Hematopoietic multipotent progenitor cell treated with erythropoietin and hydrocortisone succinate and interleukin-3 and kit ligand, for 6 days (in vitro differentiated cells): ENCODE measurements around the gene MSMP.

Experiments
- DNase-seq: peaks from one replicate; pipeline ENCODE4 v3.0.0-alpha.2; 2015

MSMP gene

DNA sequence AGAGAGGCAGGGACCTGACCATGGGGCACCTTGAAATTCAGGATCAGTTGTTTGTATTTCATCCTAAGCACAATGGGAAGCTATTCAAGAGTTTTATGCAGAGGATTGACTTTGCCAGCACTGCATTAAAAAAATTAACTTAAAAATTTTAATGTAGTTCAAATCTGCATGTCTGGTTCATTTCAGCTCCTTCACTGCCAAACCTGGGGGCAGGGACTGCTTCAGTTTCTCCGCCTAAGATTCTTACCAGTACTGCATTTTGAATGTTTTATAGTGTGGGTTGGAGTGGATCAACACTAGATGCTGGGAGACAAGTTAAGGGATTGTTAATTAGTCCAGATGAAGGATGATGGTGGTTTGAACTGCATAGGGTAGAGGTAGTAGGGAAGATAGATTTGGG, 15.7 kb upstream of the MSMP start:
- DNase-seq, result no peak

- DNase-seq, result no peak
Observed at GRCh38 chr9:35767458-35767857, 13.4 kb upstream of the MSMP start.

DNA sequence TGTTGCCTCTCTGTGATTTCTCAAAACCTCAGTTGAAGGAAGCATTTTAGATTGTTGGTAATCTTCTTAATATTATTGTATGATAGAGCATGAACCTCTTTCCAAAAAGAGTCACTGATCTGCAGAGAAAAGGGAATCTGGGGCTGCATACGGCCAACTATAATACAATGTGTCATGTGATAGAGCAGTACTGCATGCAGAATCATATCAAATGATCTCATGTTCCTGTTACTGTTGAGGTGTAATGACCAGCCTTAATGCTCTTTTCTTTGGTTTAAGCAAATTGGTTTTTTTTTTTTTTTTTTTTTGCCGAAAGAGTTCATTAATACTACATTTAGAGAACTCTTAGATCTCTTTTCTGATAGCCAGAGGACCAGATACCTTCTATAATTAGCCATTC, 12.9 kb upstream of the MSMP start:
- DNase-seq, result no peak

DNA sequence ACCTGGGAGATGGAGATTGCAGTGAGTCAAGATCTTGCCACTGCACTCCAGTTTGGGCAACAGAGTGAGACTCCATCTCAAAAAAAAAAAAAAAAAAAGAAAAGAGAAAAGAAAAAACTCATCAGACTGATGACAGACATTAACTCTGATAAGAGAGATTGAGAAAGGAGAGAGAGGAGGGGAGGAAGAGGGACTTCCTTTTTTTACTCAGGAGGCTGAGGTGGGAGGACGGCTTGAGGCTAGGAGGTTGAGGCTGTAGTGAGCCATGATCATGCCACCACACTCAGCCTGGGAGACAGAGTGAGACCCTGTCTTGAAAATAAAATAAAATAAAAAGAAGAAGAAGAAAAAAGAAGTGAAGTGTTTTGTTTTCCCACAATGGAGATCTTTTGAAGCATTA, 9.7 kb upstream of the MSMP start:
- DNase-seq, result no peak

- DNase-seq, result no peak
Observed at GRCh38 chr9:35763181-35763580, 9.1 kb upstream of the MSMP start.

DNA sequence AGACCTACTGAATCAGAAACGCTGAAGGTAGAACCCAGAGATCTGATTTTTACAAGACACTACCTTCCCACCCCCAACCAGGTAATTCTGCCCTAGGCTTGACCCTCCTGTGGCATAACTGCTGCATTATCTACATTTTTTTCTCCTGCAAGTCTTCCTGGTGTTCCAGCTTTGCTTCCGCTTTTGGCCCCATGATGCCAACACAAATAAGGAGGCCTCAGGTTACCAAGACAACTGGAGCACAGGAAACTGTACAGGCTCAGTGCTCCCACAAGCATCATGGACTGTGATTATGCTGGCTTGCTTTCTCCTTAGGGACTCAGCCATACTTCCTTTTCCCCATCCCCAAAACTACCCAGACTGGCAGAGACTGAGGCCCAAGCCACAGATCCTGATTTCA, 6.6 kb upstream of the MSMP start:
- DNase-seq, result no peak

DNA sequence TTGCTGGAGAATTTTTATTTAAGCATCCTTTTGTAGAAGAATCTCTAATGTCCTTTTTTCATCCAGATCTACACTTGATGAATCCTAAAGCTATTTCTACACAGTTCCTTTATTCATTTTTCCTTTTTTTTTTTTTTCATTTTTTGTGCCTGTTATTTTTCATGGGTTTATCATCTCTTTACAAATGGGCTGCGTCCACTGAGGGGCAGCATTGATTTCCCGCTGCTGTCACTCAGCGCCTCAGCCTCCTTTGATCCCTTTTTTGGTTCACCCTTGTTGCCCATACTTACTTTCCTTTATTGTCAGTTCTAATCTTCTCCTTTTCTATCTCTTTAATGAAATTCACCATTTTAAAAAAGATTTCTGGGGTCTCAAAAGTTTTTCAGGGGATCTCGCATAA, 5.7 kb upstream of the MSMP start:
- no peak for DNase-seq

DNA sequence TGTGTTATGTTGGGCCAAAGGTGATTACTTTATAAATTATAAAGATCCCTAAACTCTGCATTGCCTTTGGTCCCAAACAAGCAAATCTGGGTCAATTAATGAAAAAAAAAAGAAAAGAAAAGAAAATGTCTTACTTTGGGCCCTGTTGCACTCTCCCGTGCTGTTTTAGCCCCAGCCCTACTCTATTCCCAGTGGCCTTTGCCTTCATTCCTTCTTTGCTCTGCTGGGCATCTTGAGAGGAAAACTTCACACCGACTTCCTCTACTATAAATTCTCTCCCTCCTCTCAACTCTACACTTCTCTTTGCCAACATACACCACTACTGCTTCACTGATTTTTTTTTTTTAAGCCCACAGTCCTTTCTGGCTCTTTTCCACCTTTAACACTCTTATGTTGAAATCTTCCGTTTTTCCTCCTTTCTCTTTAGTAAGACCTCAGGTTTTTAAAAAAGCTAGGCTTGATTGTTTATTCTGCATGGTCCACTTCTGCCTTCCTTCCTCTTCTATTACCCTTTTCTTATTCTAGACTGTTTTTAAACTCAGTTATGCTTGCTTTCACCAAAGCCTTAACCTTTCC, 4.5 kb upstream of the MSMP start:
- no peak for DNase-seq

DNA sequence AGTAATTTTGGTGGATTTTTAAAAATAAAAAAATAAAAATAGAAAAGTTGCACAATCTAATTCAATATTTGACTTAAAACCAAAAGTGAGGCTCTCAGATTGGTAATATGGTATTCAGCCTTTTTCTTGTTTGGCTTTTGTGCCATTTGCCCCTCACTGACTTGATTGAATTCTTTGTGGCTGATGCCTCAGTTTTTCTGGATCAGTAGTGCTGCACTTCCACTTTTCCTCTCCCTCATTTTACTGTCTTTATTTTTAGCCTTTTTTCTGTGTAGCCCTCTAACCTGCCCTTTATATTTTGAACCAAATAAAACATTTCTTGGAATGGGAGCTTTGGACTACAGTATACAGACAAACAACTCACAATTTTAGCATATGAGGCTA, 3.8 kb upstream of the MSMP start:
- no peak for DNase-seq

DNA sequence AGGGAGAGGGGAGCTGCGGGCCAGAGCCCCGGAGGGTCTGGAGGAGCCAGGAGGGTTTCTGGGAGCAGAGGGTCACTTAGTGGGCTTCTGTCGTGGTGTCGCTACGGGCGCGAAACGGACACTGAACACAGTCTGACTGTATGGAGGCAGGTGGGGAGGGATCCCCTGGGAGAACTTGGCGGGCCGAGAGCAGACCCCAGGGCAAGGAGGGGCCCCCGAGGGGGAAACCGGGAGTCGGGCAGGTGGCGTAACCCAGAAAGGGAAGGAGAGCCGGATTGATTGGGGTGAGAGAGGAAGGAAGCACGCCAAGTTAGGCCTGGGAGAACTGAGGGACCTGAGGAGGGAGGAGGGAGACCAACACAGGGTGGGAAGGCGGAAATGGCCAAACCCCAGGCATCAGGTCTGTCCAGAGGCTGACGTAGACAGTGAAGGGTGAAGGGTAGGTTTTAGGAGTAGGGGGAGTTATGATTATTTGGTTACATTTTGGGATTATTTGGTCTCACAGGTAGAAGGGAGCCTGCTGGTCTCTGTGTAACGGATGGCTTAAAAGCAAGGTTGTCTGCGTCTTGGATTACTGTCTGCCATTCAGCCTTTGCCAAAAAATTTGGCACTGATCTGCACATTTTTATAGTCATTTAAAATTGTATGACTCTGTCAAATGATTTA, 3.3 kb upstream of the MSMP start:
- peak; percentile 69 for DNase-seq

DNA sequence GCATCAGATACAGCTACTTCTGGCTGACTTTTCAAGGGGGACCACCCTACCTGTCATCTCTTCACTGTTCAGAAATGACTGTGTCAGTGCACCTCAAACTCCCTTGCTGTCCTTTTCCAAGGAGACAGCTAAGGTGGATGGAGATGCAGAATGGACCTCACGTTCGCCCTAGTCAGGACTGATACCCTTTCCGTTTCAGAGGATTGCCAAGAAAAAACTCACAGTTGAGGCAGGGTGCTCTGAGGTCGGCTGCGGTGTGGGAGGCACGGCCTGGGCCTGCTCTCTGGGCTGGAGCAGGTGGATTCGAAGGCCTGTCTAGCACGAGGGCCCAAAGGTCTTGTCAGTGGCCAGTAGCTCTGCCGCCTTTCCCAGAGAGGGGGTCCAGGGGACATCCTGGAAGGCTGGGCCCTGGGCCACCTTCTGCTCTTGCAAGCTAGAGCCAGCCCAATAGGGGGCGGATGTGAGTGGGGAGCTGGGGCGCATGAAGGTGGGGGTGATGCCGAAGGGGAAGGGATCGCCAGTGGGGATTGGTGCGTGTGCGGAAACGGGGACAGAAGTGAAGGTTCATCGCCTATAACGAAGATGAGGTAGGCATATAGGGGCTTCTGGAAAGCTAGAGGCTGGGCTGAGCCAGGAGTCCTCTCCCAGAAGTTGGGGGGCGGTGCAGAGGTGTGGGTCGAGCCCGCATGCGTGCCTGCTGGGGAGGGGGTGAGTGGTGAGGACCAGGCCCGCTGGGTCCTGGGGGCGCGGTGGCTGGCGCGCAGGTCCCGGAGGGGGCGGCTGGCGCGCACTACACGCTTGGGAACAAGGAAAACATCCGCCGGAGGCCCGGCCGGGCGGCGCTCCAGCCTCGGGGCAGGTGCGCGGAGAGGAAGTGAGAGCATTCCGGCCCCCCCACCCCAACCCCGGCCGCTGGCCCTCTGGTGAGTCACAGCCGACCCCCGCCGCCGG, 2.5 kb upstream of the MSMP start:
- peak; percentile 90 for DNase-seq

GRCh38 chr9:35755071-35755470, 995 bp upstream of the MSMP start:
- DNase-seq, result peak; percentile 41

DNA sequence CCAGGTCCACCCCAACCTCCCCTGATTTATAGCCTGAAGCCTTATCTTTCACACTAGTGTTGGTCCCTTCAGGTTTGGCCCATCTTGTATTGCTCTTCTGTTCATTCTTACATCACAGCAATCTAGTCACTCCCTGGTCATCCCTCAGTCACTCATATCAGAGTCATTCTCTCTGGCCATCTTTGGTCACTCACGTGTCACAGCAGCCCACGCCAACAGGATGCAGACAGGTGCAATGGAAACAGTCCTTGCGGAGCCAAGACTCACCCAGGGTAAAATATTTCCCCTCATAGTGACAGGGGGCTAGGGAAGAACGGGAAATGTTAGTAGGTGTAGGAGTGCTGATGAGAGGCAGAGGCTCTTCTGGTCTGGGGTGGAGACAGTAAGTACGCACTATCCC, 610 bp downstream of the MSMP start:
- DNase-seq, result no peak

- no peak for DNase-seq
Observed at GRCh38 chr9:35750256-35750531, 3.9 kb downstream of the MSMP start.

GRCh38 chr9:35749515-35750255, 4.4 kb downstream of the MSMP start:
- DNase-seq, result peak; percentile 48

DNA sequence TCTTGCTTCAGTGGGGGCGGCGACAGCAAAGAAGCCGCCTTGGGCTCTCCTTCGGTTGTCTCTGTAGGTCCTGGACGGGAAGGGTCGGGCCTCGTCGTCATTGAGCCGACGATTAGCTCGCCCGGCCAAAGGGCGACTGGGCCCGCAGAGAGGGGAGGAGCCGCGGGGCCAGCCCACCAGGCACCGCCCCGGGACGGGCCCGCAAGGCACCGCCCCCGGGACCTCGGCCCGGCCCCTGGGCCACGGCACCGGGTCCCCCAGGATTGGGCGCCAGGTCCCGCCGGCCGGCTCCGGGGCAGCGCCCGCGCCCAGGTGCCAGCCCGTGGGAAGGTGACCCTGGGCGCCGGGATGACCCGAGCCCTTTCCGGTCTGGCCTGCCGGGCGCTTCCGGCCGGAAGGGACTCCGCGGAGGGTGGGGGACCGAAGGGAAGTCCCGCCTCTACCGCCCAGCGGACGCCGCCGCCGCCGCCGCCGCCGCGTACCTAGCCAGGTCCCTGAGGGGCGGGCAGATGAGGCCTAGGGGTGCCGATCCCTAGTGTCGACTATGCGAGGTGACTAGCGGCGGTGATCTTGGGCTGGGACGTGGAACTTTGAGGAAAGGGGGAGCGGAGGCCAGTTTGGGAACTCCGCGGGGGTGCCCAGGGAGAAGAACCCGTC, 5.1 kb downstream of the MSMP start, which contains the start of the genes GBA2 and RGP1:
GBA2 (minus strand) TSS at position 371 of the 657 bp plus-strand sequence. CDS start 524 bp downstream, outside the sequence.
RGP1 (plus strand) TSS at position 430 of the 657 bp plus-strand sequence. CDS start 469 bp downstream, outside the sequence.
- peak; percentile 85 for DNase-seq

DNA sequence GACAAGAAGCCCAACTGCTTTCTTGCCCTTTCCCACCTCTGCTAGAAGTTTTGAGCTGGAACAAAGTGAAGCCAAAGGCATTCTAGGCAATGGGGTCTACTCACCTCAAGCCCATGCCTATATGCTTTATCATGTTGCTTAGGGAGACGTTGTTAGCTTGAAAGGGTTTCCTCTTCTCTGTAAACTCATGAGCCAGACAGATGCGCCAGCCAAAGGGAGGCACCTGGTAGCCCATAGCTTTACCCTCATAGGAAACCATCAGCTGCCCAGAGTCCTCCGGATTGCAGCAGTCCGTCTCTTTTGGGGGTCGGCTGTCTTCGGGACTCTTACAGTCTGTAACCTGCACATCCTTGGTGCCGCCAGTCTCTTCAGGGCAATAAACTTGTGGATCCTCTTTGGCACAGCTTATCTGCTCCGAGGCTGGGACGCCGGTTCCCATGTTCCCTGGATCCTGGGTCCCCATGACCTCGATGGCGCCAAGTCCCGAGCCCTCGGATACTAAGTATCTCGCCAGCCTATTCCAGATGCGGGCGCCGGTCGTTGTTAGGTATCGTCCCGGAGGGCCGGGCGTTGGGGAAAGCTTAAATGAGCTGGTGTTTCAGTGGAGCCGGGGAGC, 5.7 kb downstream of the MSMP start:
- peak; percentile 31 for DNase-seq

GRCh38 chr9:35746583-35746982, 7.5 kb downstream of the MSMP start:
- DNase-seq, result peak; percentile 40

GRCh38 chr9:35745569-35745968, 8.5 kb downstream of the MSMP start:
- no peak for DNase-seq

DNA sequence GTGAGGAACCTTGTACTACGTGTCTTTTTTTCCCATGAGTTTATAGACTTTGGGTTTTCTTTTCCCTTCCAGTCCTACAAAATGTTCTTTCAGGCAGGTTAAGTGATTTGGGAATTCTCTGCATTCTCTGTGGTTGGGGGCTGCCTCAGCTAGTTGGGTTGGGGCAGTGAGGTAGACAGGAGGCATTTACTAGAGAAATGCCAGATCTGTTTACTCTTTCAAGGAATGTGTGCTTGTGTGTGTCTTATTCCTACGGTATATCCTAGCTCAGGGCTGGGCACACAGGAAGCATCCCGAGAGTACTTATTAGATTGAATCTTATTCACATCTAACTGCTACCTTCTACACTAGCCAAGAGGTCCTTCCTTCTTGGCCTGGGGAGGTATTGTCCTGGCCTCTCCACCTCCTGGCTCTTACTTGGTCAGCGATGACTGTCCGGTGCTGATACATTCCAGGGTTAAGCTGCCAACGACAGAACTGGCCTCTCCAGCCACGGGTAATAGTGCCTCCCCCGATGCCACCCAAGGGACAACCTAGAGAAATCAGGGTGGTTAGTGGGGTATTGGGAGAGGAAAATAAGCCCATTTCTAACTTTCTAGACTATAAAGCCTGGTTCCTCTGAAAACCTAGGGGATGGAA, 10.1 kb downstream of the MSMP start:
- DNase-seq, result no peak

DNA sequence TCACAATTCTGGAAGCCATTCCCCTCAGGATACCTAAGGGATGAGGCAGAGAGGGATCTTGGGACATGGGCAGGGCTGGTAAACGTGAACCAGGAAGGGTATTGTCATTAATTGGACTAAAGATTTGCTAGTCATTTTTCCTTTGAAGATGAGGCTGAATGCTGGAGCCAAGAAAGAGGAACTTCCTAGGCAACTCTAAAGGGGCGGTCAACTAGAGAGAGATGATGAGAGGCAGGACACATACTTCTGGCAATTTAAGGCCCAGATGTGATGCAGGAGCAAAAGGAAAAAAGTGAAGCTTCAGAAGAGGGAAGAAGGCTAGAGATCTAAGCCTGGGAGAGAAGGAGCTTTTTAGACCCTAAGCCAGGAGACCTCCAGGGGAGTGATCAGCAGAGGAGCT, 10.6 kb downstream of the MSMP start:
- DNase-seq, result no peak

DNA sequence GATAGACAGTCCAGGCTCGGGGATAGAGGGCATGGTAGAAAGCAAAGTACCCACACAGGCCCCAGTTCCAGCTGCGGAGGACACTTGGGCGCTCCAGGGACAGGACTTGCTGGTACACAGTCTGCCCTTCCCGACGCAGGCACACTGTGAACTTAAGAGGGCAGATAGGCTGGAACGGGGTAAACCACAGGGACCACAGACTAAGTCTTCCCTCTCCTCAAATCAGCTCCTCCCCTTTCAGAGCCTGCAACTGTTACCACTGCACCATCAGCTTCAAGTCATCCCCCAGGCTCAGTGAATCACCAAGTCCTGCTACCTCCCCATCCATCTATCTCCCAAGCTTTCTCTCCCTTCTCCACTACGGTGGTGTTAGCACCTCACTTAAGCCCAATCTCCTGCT, 12.3 kb downstream of the MSMP start:
- DNase-seq, result peak; percentile 67
